Measurements from ENCODE around the gene DAB2IP. TPM values are rescaled to one million over a fixed set of nuclear protein-coding genes. Genes with fewer than 3 reads are reported as not detected.

Gene DAB2IP
- total and polyA plus RNA-seq, 2 donors (not counting 1 experiment from before 2014, with no cell fraction given) = 14.6 to 16.5 TPM

- DNase-seq (ENCODE audit: low read depth in 2 of 2) = no peak
- H3K9ac ChIP-seq (ENCODE audit: insufficient read depth, low read length) = no peak overlapping the region
- TF ChIP-seq CTCF (conservative IDR thresholded peaks at IDR 0.05 in 1 of 2, IDR thresholded peaks at IDR 0.05 in 1 of 2; ENCODE audit: low read depth in 1 of 2, low read length in 2 of 2) = no peak
- TF ChIP-seq EZH2 (IDR thresholded peaks at IDR 0.05; ENCODE audit: low read length, missing control alignments) = no peak
These were observed 31.7 kb upstream of the DAB2IP start for GRCh38 chr9:121619545-121620324.

GRCh38 chr9:121620325-121620673 is 31.1 kb upstream of the DAB2IP start:
- Histone ChIP-seq H4K20me1 (ENCODE audit: control insufficient read depth, extremely low read depth, insufficient read depth, low read length) (no peaks in the 10 kb centered on the region), H3K9ac (ENCODE audit: insufficient read depth, low read length) (no peak overlapping the region), H3K27ac (ENCODE audit: insufficient read depth, low read length) (no peak overlapping the region), H3K4me2 (ENCODE audit: extremely low read depth, insufficient read depth, low read length) (no peak overlapping the region), H3K4me1 (ENCODE audit: control insufficient read depth, extremely low read depth, insufficient read depth, low read length) (peaks cover 3% of the 10 kb centered on the region), H3K9me3 (ENCODE audit: control insufficient read depth, insufficient read depth, low read depth, low read length) (no peaks in the 10 kb centered on the region), H3K4me3 (replicated peaks in 1 of 4; ENCODE audit: control extremely low read depth in 1 of 4, insufficient read depth in 1 of 4, low read depth in 3 of 4, low read length in 4 of 4) (no peak overlapping the region), H3K36me3 (ENCODE audit: control insufficient read depth, insufficient read depth, low read length) (no peaks in the 10 kb centered on the region), H2AFZ (ENCODE audit: low read length) (no peak overlapping the region), H3K27me3 (ENCODE audit: control insufficient read depth, insufficient read depth, low read length) (no peaks in the 10 kb centered on the region), H3K79me2 (ENCODE audit: control insufficient read depth, insufficient read depth, low read length) (no peaks in the 10 kb centered on the region)
- DNase-seq (ENCODE audit: low read depth in 2 of 2) = no peak
- TF ChIP-seq CTCF (conservative IDR thresholded peaks at IDR 0.05 in 1 of 2, IDR thresholded peaks at IDR 0.05 in 1 of 2; ENCODE audit: low read depth in 1 of 2, low read length in 2 of 2) = no peak
- no peak for TF ChIP-seq EZH2 (IDR thresholded peaks at IDR 0.05; ENCODE audit: low read length, missing control alignments)

More at GRCh38 chr9:121619545-121620324, 31.7 kb upstream of the DAB2IP start:
- H3K27me3 ChIP-seq (ENCODE audit: control insufficient read depth, insufficient read depth, low read length) = no peaks in the 10 kb centered on the region
- H3K4me1 ChIP-seq (ENCODE audit: control insufficient read depth, extremely low read depth, insufficient read depth, low read length) = peaks cover 3% of the 10 kb centered on the region
- no peaks in the 10 kb centered on the region for H4K20me1 ChIP-seq (ENCODE audit: control insufficient read depth, extremely low read depth, insufficient read depth, low read length)
- no peak overlapping the region for H3K4me2 ChIP-seq (ENCODE audit: extremely low read depth, insufficient read depth, low read length)
- H3K9me3 ChIP-seq (ENCODE audit: control insufficient read depth, insufficient read depth, low read depth, low read length) = no peaks in the 10 kb centered on the region
- no peaks in the 10 kb centered on the region for H3K36me3 ChIP-seq (ENCODE audit: control insufficient read depth, insufficient read depth, low read length)
- H3K4me3 ChIP-seq (replicated peaks in 1 of 4; ENCODE audit: control extremely low read depth in 1 of 4, insufficient read depth in 1 of 4, low read depth in 3 of 4, low read length in 4 of 4) = no peak overlapping the region
- no peaks in the 10 kb centered on the region for H3K79me2 ChIP-seq (ENCODE audit: control insufficient read depth, insufficient read depth, low read length)
- H3K27ac ChIP-seq (ENCODE audit: insufficient read depth, low read length) = no peak overlapping the region
- no peak overlapping the region for H2AFZ ChIP-seq (ENCODE audit: low read length)

GRCh38 chr9:121620777-121621449 is 30.5 kb upstream of the DAB2IP start:
- Histone ChIP-seq H3K9ac (ENCODE audit: insufficient read depth, low read length) (no peak overlapping the region), H3K27me3 (ENCODE audit: control insufficient read depth, insufficient read depth, low read length) (no peaks in the 10 kb centered on the region), H3K27ac (ENCODE audit: insufficient read depth, low read length) (no peak overlapping the region), H3K9me3 (ENCODE audit: control insufficient read depth, insufficient read depth, low read depth, low read length) (no peaks in the 10 kb centered on the region), H3K36me3 (ENCODE audit: control insufficient read depth, insufficient read depth, low read length) (no peaks in the 10 kb centered on the region), H4K20me1 (ENCODE audit: control insufficient read depth, extremely low read depth, insufficient read depth, low read length) (no peaks in the 10 kb centered on the region), H3K4me2 (ENCODE audit: extremely low read depth, insufficient read depth, low read length) (no peak overlapping the region), H3K4me1 (ENCODE audit: control insufficient read depth, extremely low read depth, insufficient read depth, low read length) (peaks cover 3% of the 10 kb centered on the region), H3K79me2 (ENCODE audit: control insufficient read depth, insufficient read depth, low read length) (no peaks in the 10 kb centered on the region), H2AFZ (ENCODE audit: low read length) (no peak overlapping the region), H3K4me3 (replicated peaks in 1 of 4; ENCODE audit: control extremely low read depth in 1 of 4, insufficient read depth in 1 of 4, low read depth in 3 of 4, low read length in 4 of 4) (no peak overlapping the region)
- TF ChIP-seq CTCF (conservative IDR thresholded peaks at IDR 0.05 in 1 of 2, IDR thresholded peaks at IDR 0.05 in 1 of 2; ENCODE audit: low read depth in 1 of 2, low read length in 2 of 2) (peak; percentile 51 to 59), EZH2 (IDR thresholded peaks at IDR 0.05; ENCODE audit: low read length, missing control alignments) (no peak)
- peak; percentile 10 to 31 for DNase-seq (ENCODE audit: low read depth in 2 of 2)
